ENCODE data around the gene CCDC88C.

Gene CCDC88C

GRCh38 chr14:91366749-91367148 is 50.9 kb downstream of the CCDC88C start:
- Histone ChIP-seq H3K4me3 (ENCODE audit: low read length in 2 of 2) (no peak overlapping the region), H2BK120ac (ENCODE audit: low read depth, low read length) (no peak overlapping the region), H3K79me1 (ENCODE audit: low read depth, low read length) (peaks cover 14% of the 10 kb centered on the region), H2BK12ac (ENCODE audit: low read length) (no peak overlapping the region), H2AFZ (ENCODE audit: low read length) (no peak overlapping the region), H3K18ac (ENCODE audit: low read length) (no peak overlapping the region), H3K14ac (ENCODE audit: low read length) (no peak overlapping the region), H3K36me3 (replicated peaks in 1 of 2; ENCODE audit: control insufficient read depth in 2 of 2, insufficient read depth in 2 of 2, low read length in 2 of 2) (no peaks in the 10 kb centered on the region), H3K27me3 (ENCODE audit: control insufficient read depth in 3 of 3, insufficient read depth in 3 of 3, low read depth in 1 of 3, low read length in 3 of 3) (no peaks in the 10 kb centered on the region), H2AK5ac (ENCODE audit: low read depth, low read length) (no peak overlapping the region), H3K27ac (replicated peaks; ENCODE audit: low read length) (no peak overlapping the region), H3K4me1 (ENCODE audit: control insufficient read depth in 2 of 2, insufficient read depth in 1 of 2, low read depth in 1 of 2, low read length in 2 of 2) (peaks cover 13 to 29% of the 10 kb centered on the region in 2 donors), H3K23ac (ENCODE audit: low read depth, low read length, poor library complexity) (no peak overlapping the region), H3K4me2 (ENCODE audit: insufficient read depth, low read length, poor library complexity, severe bottlenecking) (no peak overlapping the region), H4K8ac (ENCODE audit: low read depth, low read length) (no peak overlapping the region), H3K4ac (ENCODE audit: low read length) (no peak overlapping the region), H2BK5ac (ENCODE audit: low read length) (no peak overlapping the region), H3K9ac (ENCODE audit: low read depth, low read length, poor library complexity) (no peak overlapping the region), H2BK15ac (ENCODE audit: low read length) (no peak overlapping the region), H4K91ac (ENCODE audit: low read depth, low read length, poor library complexity) (no peak overlapping the region), H3K9me3 (replicated peaks in 1 of 2; ENCODE audit: control insufficient read depth in 2 of 2, insufficient read depth in 1 of 2, low read depth in 1 of 2, low read length in 2 of 2) (no peaks in the 10 kb centered on the region)
- no peak for DNase-seq (ENCODE audit: low spot score)
- WGBS, 2 donors (ENCODE audit: extremely low coverage in 2 of 2, insufficient read length in 2 of 2, insufficient replicate concordance in 1 of 2), result no CpG with 5 or more reads among the region's 6 CpGs

- Histone ChIP-seq H4K91ac (ENCODE audit: low read depth, low read length, poor library complexity) (no peak overlapping the region), H3K18ac (ENCODE audit: low read length) (no peak overlapping the region), H3K27ac (replicated peaks; ENCODE audit: low read length) (no peak overlapping the region), H3K4me2 (ENCODE audit: insufficient read depth, low read length, poor library complexity, severe bottlenecking) (no peak overlapping the region), H3K23ac (ENCODE audit: low read depth, low read length, poor library complexity) (no peak overlapping the region), H2AFZ (ENCODE audit: low read length) (no peak overlapping the region), H3K79me1 (ENCODE audit: low read depth, low read length) (peaks cover 10% of the 10 kb centered on the region), H2BK5ac (ENCODE audit: low read length) (no peak overlapping the region), H2AK5ac (ENCODE audit: low read depth, low read length) (no peak overlapping the region), H3K4me1 (ENCODE audit: control insufficient read depth in 2 of 2, insufficient read depth in 1 of 2, low read depth in 1 of 2, low read length in 2 of 2) (peaks cover 14 to 29% of the 10 kb centered on the region in 2 donors), H2BK120ac (ENCODE audit: low read depth, low read length) (no peak overlapping the region), H3K27me3 (ENCODE audit: control insufficient read depth in 3 of 3, insufficient read depth in 3 of 3, low read depth in 1 of 3, low read length in 3 of 3) (no peaks in the 10 kb centered on the region), H3K36me3 (replicated peaks in 1 of 2; ENCODE audit: control insufficient read depth in 2 of 2, insufficient read depth in 2 of 2, low read length in 2 of 2) (no peaks in the 10 kb centered on the region), H3K4me3 (ENCODE audit: low read length in 2 of 2) (no peak overlapping the region), H2BK12ac (ENCODE audit: low read length) (no peak overlapping the region), H2BK15ac (ENCODE audit: low read length) (no peak overlapping the region), H3K9me3 (replicated peaks in 1 of 2; ENCODE audit: control insufficient read depth in 2 of 2, insufficient read depth in 1 of 2, low read depth in 1 of 2, low read length in 2 of 2) (no peaks in the 10 kb centered on the region), H3K14ac (ENCODE audit: low read length) (no peak overlapping the region), H4K8ac (ENCODE audit: low read depth, low read length) (no peak overlapping the region), H3K4ac (ENCODE audit: low read length) (no peak overlapping the region), H3K9ac (ENCODE audit: low read depth, low read length, poor library complexity) (no peak overlapping the region)
- no CpG with 5 or more reads among the region's 6 CpGs for WGBS, 2 donors (ENCODE audit: extremely low coverage in 2 of 2, insufficient read length in 2 of 2, insufficient replicate concordance in 1 of 2)
- no peak for DNase-seq (ENCODE audit: low spot score)
Observed at GRCh38 chr14:91365552-91365951, 52.1 kb downstream of the CCDC88C start.

DNA sequence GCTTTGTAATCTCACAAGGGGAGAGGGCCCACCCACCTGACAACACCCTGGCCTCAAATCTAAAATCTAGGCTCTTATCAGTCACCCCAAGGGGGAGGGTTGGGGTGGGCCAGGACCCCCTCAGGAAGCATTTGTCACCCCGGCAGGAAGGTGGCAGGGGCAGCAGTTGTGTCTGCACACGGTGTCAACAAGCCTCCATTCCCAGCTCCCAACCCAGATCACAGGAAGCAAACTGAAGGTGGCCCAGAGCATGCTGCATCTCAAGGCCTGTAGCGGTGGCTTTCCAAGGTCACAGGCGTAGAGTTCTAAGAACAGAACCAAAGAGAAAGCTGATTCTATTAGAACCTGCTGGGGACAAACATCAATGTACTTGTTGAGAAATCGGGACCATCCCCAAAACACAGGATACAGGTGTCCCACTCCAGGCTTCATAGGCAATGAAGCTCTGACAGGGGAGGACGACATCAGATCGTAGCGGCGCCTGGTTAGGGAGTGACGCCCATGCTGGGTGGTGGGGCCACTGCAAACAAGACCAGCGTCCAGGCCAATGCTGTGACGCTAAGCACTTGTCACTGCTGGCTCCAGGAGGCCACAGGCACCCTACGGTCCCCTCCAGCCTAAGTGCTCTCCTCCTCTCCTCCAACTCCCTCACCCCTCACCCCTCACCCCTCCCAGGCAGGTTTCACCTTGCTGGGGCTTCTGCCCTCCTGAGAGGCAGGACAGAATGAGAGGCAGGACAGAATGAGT is 52.9 kb downstream of the CCDC88C start:
- Histone ChIP-seq H3K27me3 (ENCODE audit: control insufficient read depth in 3 of 3, insufficient read depth in 3 of 3, low read depth in 1 of 3, low read length in 3 of 3) (no peaks in the 10 kb centered on the region), H3K4me2 (ENCODE audit: insufficient read depth, low read length, poor library complexity, severe bottlenecking) (no peak overlapping the region), H3K4ac (ENCODE audit: low read length) (no peak overlapping the region), H2BK15ac (ENCODE audit: low read length) (no peak overlapping the region), H4K8ac (ENCODE audit: low read depth, low read length) (no peak overlapping the region), H2BK5ac (ENCODE audit: low read length) (no peak overlapping the region), H3K27ac (replicated peaks; ENCODE audit: low read length) (no peak overlapping the region), H3K18ac (ENCODE audit: low read length) (peak overlapping the region; percentile 71), H3K79me1 (ENCODE audit: low read depth, low read length) (peaks cover 13% of the 10 kb centered on the region), H3K14ac (ENCODE audit: low read length) (no peak overlapping the region), H3K9ac (ENCODE audit: low read depth, low read length, poor library complexity) (no peak overlapping the region), H2BK12ac (ENCODE audit: low read length) (no peak overlapping the region), H3K36me3 (replicated peaks in 1 of 2; ENCODE audit: control insufficient read depth in 2 of 2, insufficient read depth in 2 of 2, low read length in 2 of 2) (no peaks in the 10 kb centered on the region), H3K23ac (ENCODE audit: low read depth, low read length, poor library complexity) (no peak overlapping the region), H3K9me3 (replicated peaks in 1 of 2; ENCODE audit: control insufficient read depth in 2 of 2, insufficient read depth in 1 of 2, low read depth in 1 of 2, low read length in 2 of 2) (no peaks in the 10 kb centered on the region), H3K4me1 (ENCODE audit: control insufficient read depth in 2 of 2, insufficient read depth in 1 of 2, low read depth in 1 of 2, low read length in 2 of 2) (peaks cover 14 to 28% of the 10 kb centered on the region in 2 donors), H2BK120ac (ENCODE audit: low read depth, low read length) (no peak overlapping the region), H4K91ac (ENCODE audit: low read depth, low read length, poor library complexity) (no peak overlapping the region), H2AK5ac (ENCODE audit: low read depth, low read length) (peak overlapping the region; percentile 31), H3K4me3 (ENCODE audit: low read length in 2 of 2) (no peak overlapping the region), H2AFZ (ENCODE audit: low read length) (no peak overlapping the region)
- no peak for DNase-seq (ENCODE audit: low spot score)
- no CpG with 5 or more reads among the region's 13 CpGs for WGBS, 2 donors (ENCODE audit: extremely low coverage in 2 of 2, insufficient read length in 2 of 2, insufficient replicate concordance in 1 of 2)

- no peak overlapping the region for H2AFZ ChIP-seq (ENCODE audit: low read length)
- peak overlapping the region; percentile 86 for H3K4ac ChIP-seq (ENCODE audit: low read length)
- no peaks in the 10 kb centered on the region for H3K27me3 ChIP-seq (ENCODE audit: control insufficient read depth in 3 of 3, insufficient read depth in 3 of 3, low read depth in 1 of 3, low read length in 3 of 3)
- H3K36me3 ChIP-seq (replicated peaks in 1 of 2; ENCODE audit: control insufficient read depth in 2 of 2, insufficient read depth in 2 of 2, low read length in 2 of 2), result peaks cover 0 to 4% of the 10 kb centered on the region in 2 donors
- WGBS, 2 donors (ENCODE audit: extremely low coverage in 2 of 2, insufficient read length in 2 of 2, insufficient replicate concordance in 1 of 2), result no CpG with 5 or more reads among the region's 10 CpGs
- peak overlapping the region; percentile 44 for H3K23ac ChIP-seq (ENCODE audit: low read depth, low read length, poor library complexity)
- H3K4me1 ChIP-seq (ENCODE audit: control insufficient read depth in 2 of 2, insufficient read depth in 1 of 2, low read depth in 1 of 2, low read length in 2 of 2), result peaks cover 14 to 27% of the 10 kb centered on the region in 2 donors
- H2BK12ac ChIP-seq (ENCODE audit: low read length), result no peak overlapping the region
- H3K9me3 ChIP-seq (replicated peaks in 1 of 2; ENCODE audit: control insufficient read depth in 2 of 2, insufficient read depth in 1 of 2, low read depth in 1 of 2, low read length in 2 of 2), result no peaks in the 10 kb centered on the region
- H2BK5ac ChIP-seq (ENCODE audit: low read length), result no peak overlapping the region
- H4K8ac ChIP-seq (ENCODE audit: low read depth, low read length), result no peak overlapping the region
- H4K91ac ChIP-seq (ENCODE audit: low read depth, low read length, poor library complexity), result peak overlapping the region; percentile 17
- H3K18ac ChIP-seq (ENCODE audit: low read length), result peak overlapping the region; percentile 81
- H3K4me3 ChIP-seq (ENCODE audit: low read length in 2 of 2), result no peak overlapping the region
- H3K79me1 ChIP-seq (ENCODE audit: low read depth, low read length), result peaks cover 13% of the 10 kb centered on the region
- no peak overlapping the region for H3K4me2 ChIP-seq (ENCODE audit: insufficient read depth, low read length, poor library complexity, severe bottlenecking)
- H2AK5ac ChIP-seq (ENCODE audit: low read depth, low read length), result peak overlapping the region; percentile 79
- peak overlapping the region; percentile 5 for H2BK15ac ChIP-seq (ENCODE audit: low read length)
- no peak overlapping the region for H3K27ac ChIP-seq (replicated peaks; ENCODE audit: low read length)
- H3K9ac ChIP-seq (ENCODE audit: low read depth, low read length, poor library complexity), result peak overlapping the region; percentile 53
- no peak for DNase-seq (ENCODE audit: low spot score)
- no peak overlapping the region for H2BK120ac ChIP-seq (ENCODE audit: low read depth, low read length)
- no peak overlapping the region for H3K14ac ChIP-seq (ENCODE audit: low read length)
Observed at GRCh38 chr14:91363776-91364523, 53.7 kb downstream of the CCDC88C start.

Measured in neuronal stem cell (in vitro differentiated cells).